Natural killer cell (primary cell): ENCODE measurements around the gene URI1. TPM values are rescaled to one million over a fixed set of nuclear protein-coding genes. Genes with fewer than 3 reads are reported as not detected.

Experiments used
- ATAC-seq, 3 donors: fragments of 150-1000 bp in 2 of 3; fragments of 200-7000 bp in 1 of 3; cut with Tn5 transposase; 1 replicate in 1 of 3; 2 replicates in 2 of 3; pipeline ENCODE4 v1.10.0; 2021; ENCODE audit warnings: mild to moderate bottlenecking in 2 of 3, moderate library complexity in 2 of 3
- DNase-seq, 2 donors: peaks; one replicate each; pipeline versions ENCODE4 v3.0.0 to v3.0.0-alpha.2; 2013 to 2021; ENCODE audit warnings: mixed read lengths in 1 of 2
- H3K27ac ChIP-seq: one replicate; pipeline ENCODE4 v1.5.1; 2013; ENCODE audit warnings: mild to moderate bottlenecking, low read length
- H3K27me3 ChIP-seq: one replicate; pipeline ENCODE4 v1.6.1; 2013; ENCODE audit warnings: low read length; ENCODE audit not compliant: control insufficient read depth, insufficient read depth
- H3K36me3 ChIP-seq: one replicate; pipeline ENCODE4 v1.6.1; 2013; ENCODE audit warnings: low read length; ENCODE audit not compliant: control insufficient read depth, insufficient read depth
- H3K4me1 ChIP-seq: one replicate; pipeline ENCODE4 v1.6.1; 2013; ENCODE audit warnings: low read length; ENCODE audit not compliant: control insufficient read depth, insufficient read depth
- H3K4me3 ChIP-seq: one replicate; pipeline ENCODE4 v1.5.1; 2013; ENCODE audit warnings: low read length
- H3K9me3 ChIP-seq: one replicate; pipeline ENCODE4 v1.6.1; 2013; ENCODE audit warnings: low read length; ENCODE audit not compliant: control insufficient read depth, insufficient read depth
- H3K27ac Mint-ChIP-seq, 2 donors: one replicate each; pipeline ENCODE4 v1.8.0; 2022; ENCODE audit warnings: mild to moderate bottlenecking in 2 of 2, mixed read lengths in 2 of 2, moderate library complexity in 1 of 2
- H3K27me3 Mint-ChIP-seq, 2 donors: one replicate each; pipeline ENCODE4 v1.8.0; 2022; ENCODE audit warnings: low read depth in 2 of 2, mixed read lengths in 2 of 2
- H3K36me3 Mint-ChIP-seq: one replicate; pipeline ENCODE4 v1.8.0; 2022; ENCODE audit warnings: mixed read lengths
- H3K4me1 Mint-ChIP-seq, 2 donors: one replicate each; pipeline ENCODE4 v1.8.0; 2022; ENCODE audit warnings: mixed read lengths in 2 of 2
- H3K4me3 Mint-ChIP-seq: one replicate; pipeline ENCODE4 v1.8.0; 2022; ENCODE audit warnings: mild to moderate bottlenecking, moderate library complexity, mixed read lengths
- H3K9me3 Mint-ChIP-seq, 2 donors: one replicate each; pipeline ENCODE4 v1.8.0; 2022; ENCODE audit warnings: mixed read lengths in 2 of 2
- CTCF ChIP-seq: fragments of 200-600 bp; IDR thresholded peaks from one replicate; pipeline ENCODE4 v1.8.0; 2022; ENCODE audit warnings: antibody characterized with exemption
- WGBS: methylation state at CpG from one replicate; pipeline ENCODE4 v1.1.7; 2013; ENCODE audit warnings: missing lambda C conversion rate; ENCODE audit not compliant: insufficient coverage; 5-methylcytosine and 5-hydroxymethylcytosine counted together
- intact Hi-C: fragments of 100-400 bp; cut with micrococcal nuclease; formaldehyde crosslinking; loops from one replicate; pipeline ENCODE4 v1.14.2; 2022
- total RNA-seq, 4 donors: library from RNA; stranded (reverse); fragments of 120-200 nt in 1 of 4; gene quantifications; one replicate each; pipeline versions ENCODE4 v1.2.3 to v1.2.4, GENCODE V29; 2013 to 2022

The URI1 gene
- total RNA-seq, 3 donors from 2014 or later (not counting 1 experiment from before 2014, with no cell fraction given), result 66.8 to 72.8 (median 68.4) TPM

GRCh38 chr19:30029721-30030510 lies 87.9 kb downstream of the URI1 start:
- H3K4me3 ChIP-seq, result no peak overlapping the region
- Mint-ChIP-seq H3K4me3 (no peak overlapping the region), H3K4me1 (peaks cover 19 to 28% of the 10 kb centered on the region in 2 donors), H3K27me3 (no peaks in the 10 kb centered on the region), H3K36me3 (peaks cover 11% of the 10 kb centered on the region), H3K9me3 (peaks cover 7 to 8% of the 10 kb centered on the region in 2 donors), H3K27ac (no peak overlapping the region)
- intact Hi-C loops, result no loop called here
- no peak overlapping the region for H3K27ac ChIP-seq
- no peaks in the 10 kb centered on the region for H3K4me1 ChIP-seq
- no peak for ATAC-seq
- H3K36me3 ChIP-seq, result no peaks in the 10 kb centered on the region
- no peaks in the 10 kb centered on the region for H3K9me3 ChIP-seq
- no peaks in the 10 kb centered on the region for H3K27me3 ChIP-seq
- DNase-seq, result no peak
- WGBS, result 61% methylated on average over 3 of the region's 4 CpGs
- TF ChIP-seq CTCF, result no peak

- peaks cover 3% of the 10 kb centered on the region for H3K36me3 ChIP-seq
- intact Hi-C loops, result no loop called here
- DNase-seq (no peak), ATAC-seq (no peak)
- Mint-ChIP-seq H3K9me3 (peaks cover 7 to 10% of the 10 kb centered on the region in 2 donors), H3K27ac (no peak overlapping the region), H3K4me1 (peaks cover 10 to 20% of the 10 kb centered on the region in 2 donors), H3K4me3 (no peak overlapping the region), H3K36me3 (peaks cover 23% of the 10 kb centered on the region), H3K27me3 (no peaks in the 10 kb centered on the region)
- H3K4me3 ChIP-seq, result no peak overlapping the region
- H3K27me3 ChIP-seq, result no peaks in the 10 kb centered on the region
- no peaks in the 10 kb centered on the region for H3K4me1 ChIP-seq
- WGBS, result no CpG with 5 or more reads among the region's 1 CpG
- H3K9me3 ChIP-seq, result no peaks in the 10 kb centered on the region
- no peak overlapping the region for H3K27ac ChIP-seq
- TF ChIP-seq CTCF, result no peak
These were observed 92.3 kb downstream of the URI1 start for GRCh38 chr19:30034321-30034720.

- DNase-seq, result no peak
- 83% methylated on average over 8 of the region's 8 CpGs for WGBS
- H3K27ac Mint-ChIP-seq, result no peak overlapping the region
- H3K4me3 Mint-ChIP-seq, result no peak overlapping the region
- H3K9me3 Mint-ChIP-seq, result peaks cover 7 to 10% of the 10 kb centered on the region in 2 donors
- H3K9me3 ChIP-seq, result no peaks in the 10 kb centered on the region
- no peak overlapping the region for H3K27ac ChIP-seq
- H3K36me3 Mint-ChIP-seq, result peaks cover 23% of the 10 kb centered on the region
- peaks cover 3% of the 10 kb centered on the region for H3K36me3 ChIP-seq
- TF ChIP-seq CTCF, result no peak
- no peak for ATAC-seq
- no peaks in the 10 kb centered on the region for H3K27me3 ChIP-seq
- H3K4me3 ChIP-seq, result no peak overlapping the region
- intact Hi-C loops, result no loop called here
- H3K4me1 Mint-ChIP-seq, result peaks cover 4 to 5% of the 10 kb centered on the region in 2 donors
- no peaks in the 10 kb centered on the region for H3K27me3 Mint-ChIP-seq
- H3K4me1 ChIP-seq, result no peaks in the 10 kb centered on the region
These were observed 94.4 kb downstream of the URI1 start for GRCh38 chr19:30036154-30037129.
